Aorta (tissue), 5 donors: ENCODE data around the gene ADGRL1. TPM values are rescaled to one million over a fixed set of nuclear protein-coding genes. Genes with fewer than 3 reads are reported as not detected.
A peak's percentile ranks its signal among the peaks of the same experiment; 100 is the strongest.

Experiments
- ATAC-seq: fragments of 200-7000 bp; cut with Tn5 transposase; one replicate; pipeline ENCODE4 v1.9.1; 2022; ENCODE audit warnings: moderate library complexity; ENCODE audit not compliant: low FRiP score
- DNase-seq, 2 donors: peaks; one replicate each; pipeline ENCODE4 v3.0.0-alpha.2; 2020
- H3K27ac ChIP-seq, 2 donors: one replicate each; pipeline ENCODE4 v1.5.1; 2013; ENCODE audit warnings: low read length in 2 of 2, mild to moderate bottlenecking in 2 of 2, moderate library complexity in 2 of 2, control low read depth in 1 of 2, inconsistent platforms in 1 of 2, low read depth in 1 of 2
- H3K27me3 ChIP-seq, 2 donors: one replicate each; pipeline ENCODE4 v1.6.1; 2013; ENCODE audit warnings: control low read depth in 1 of 2, low read length in 1 of 2, mild to moderate bottlenecking in 1 of 2, moderate library complexity in 1 of 2; ENCODE audit not compliant: insufficient read depth in 2 of 2, control insufficient read depth in 1 of 2
- H3K36me3 ChIP-seq, 2 donors: one replicate each; pipeline ENCODE4 v1.6.1; 2013; ENCODE audit warnings: control low read depth in 1 of 2, low read length in 1 of 2, mild to moderate bottlenecking in 1 of 2; ENCODE audit not compliant: insufficient read depth in 2 of 2, control insufficient read depth in 1 of 2
- H3K4me1 ChIP-seq, 2 donors: one replicate each; pipeline ENCODE4 v1.6.1; 2013; ENCODE audit warnings: low read length in 2 of 2, control low read depth in 1 of 2, mild to moderate bottlenecking in 1 of 2, moderate library complexity in 1 of 2; ENCODE audit not compliant: insufficient read depth in 2 of 2, control insufficient read depth in 1 of 2
- H3K4me3 ChIP-seq, 2 donors: one replicate each; pipeline ENCODE4 v1.5.1; 2013; ENCODE audit warnings: low read length in 2 of 2, control low read depth in 1 of 2, mild to moderate bottlenecking in 1 of 2
- H3K9me3 ChIP-seq: one replicate; pipeline ENCODE4 v1.6.1; 2013; ENCODE audit warnings: mild to moderate bottlenecking, low read length; ENCODE audit not compliant: control insufficient read depth
- WGBS, 2 donors: extraction: QIAGEN DNeasy Blood & Tissue Kit; methylation state at CpG; one replicate each; pipeline ENCODE4 v1.1.7; 2013; 5-methylcytosine and 5-hydroxymethylcytosine counted together
- intact Hi-C, 2 donors: fragments of 100-400 bp; cut with DNase I; formaldehyde crosslinking; loops; one replicate each; pipeline versions ENCODE4 v1.14.2 to v1.15.0; 2022
- polyA plus RNA-seq, 2 donors: library from polyadenylated mRNA; stranded (reverse); fragments of 200-250 nt; gene quantifications; one replicate each; pipeline ENCODE4 v1.2.3, GENCODE V29; 2013
- total RNA-seq, 2 donors: library from RNA; stranded (reverse); fragmentation: NEBNext Ultra II Directional; extraction: Animal tissue kit (Norgen Biotek cat#: 25700); gene quantifications; one replicate each; pipeline ENCODE4 v1.2.1, GENCODE V29; 2021
- donor health status: healthy with polysubstance abuse.
- donor health status: Bipolar disorder and iron deficiency.
- donor health status: DM: no; HTN: no; CAD: no.
- donor health status: DM: no; HTN: no; CAD: no.
- donor health status: DM: yes; HTN: yes; CAD: no.

ADGRL1 gene
- total and polyA plus RNA-seq, 4 donors: 5.3 to 26.3 (median 8.7) TPM

GRCh38 chr19:14135985-14136508, 69.9 kb downstream of the ADGRL1 start:
- H3K27me3 ChIP-seq: no peaks in the 10 kb centered on the region
- H3K4me3 ChIP-seq: no peak overlapping the region
- H3K27ac ChIP-seq: peak overlapping the region in 1 of 2 donors; percentile 7
- WGBS, 2 donors: 0 to 1% methylated on average over 31 to 38 of the region's 38 CpGs
- H3K9me3 ChIP-seq: no peaks in the 10 kb centered on the region
- H3K36me3 ChIP-seq: no peaks in the 10 kb centered on the region
- intact Hi-C loops: loop anchor here (2.0 to 5.0 kb wide), 4 partner anchors 45 to 129 kb away; partner anchors contain the start of genes RFX1 (in 1 of the 2) and SAMD1 (in 1 of the 2)
- DNase-seq (no peak), ATAC-seq (peak; percentile 5)
- no peaks in the 10 kb centered on the region for H3K4me1 ChIP-seq

GRCh38 chr19:14135355-14135754, 70.6 kb downstream of the ADGRL1 start:
- no peak for ATAC-seq
- 38 to 46% methylated on average over 6 of the region's 6 CpGs for WGBS, 2 donors
- intact Hi-C loops: loop anchor here (5.0 kb wide), 2 partner anchors 53 to 58 kb away; no protein-coding TSS in a partner anchor
- Histone ChIP-seq H3K27me3 (no peaks in the 10 kb centered on the region), H3K27ac (no peak overlapping the region), H3K36me3 (no peaks in the 10 kb centered on the region), H3K9me3 (no peaks in the 10 kb centered on the region), H3K4me3 (no peak overlapping the region), H3K4me1 (no peaks in the 10 kb centered on the region)
- DNase-seq: no peak

GRCh38 chr19:14127929-14128509, 78.0 kb downstream of the ADGRL1 start:
- H3K27ac ChIP-seq: no peak overlapping the region
- 57 to 65% methylated on average over 4 of the region's 4 CpGs for WGBS, 2 donors
- H3K36me3 ChIP-seq: no peaks in the 10 kb centered on the region
- intact Hi-C loops: no loop called here
- ATAC-seq: peak; percentile 22
- no peaks in the 10 kb centered on the region for H3K27me3 ChIP-seq
- no peaks in the 10 kb centered on the region for H3K9me3 ChIP-seq
- no peak overlapping the region for H3K4me3 ChIP-seq
- DNase-seq: no peak
- no peaks in the 10 kb centered on the region for H3K4me1 ChIP-seq

DNA sequence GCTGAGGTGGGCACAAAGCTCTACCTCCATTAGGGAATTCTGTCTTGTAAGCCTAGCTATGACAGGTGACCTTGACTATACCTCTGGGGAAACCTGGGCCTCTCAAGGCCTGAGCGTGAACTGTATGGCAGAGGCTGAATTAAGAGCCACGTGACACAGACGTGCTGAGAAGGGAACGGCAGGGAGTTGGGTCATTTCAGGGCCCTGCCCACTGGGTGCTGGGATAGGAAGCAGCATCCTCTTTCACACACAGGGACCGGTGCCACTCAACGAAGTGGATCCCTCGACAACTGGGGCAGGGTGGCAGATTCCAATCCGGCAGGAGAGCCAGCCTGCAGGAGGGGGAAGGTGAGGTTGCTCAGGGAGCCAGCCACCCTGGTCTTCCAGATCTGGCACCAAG, 78.8 kb downstream of the ADGRL1 start:
- DNase-seq (peak in 1 of 2 donors; percentile 75), ATAC-seq (no peak)
- Histone ChIP-seq H3K4me3 (no peak overlapping the region), H3K4me1 (no peaks in the 10 kb centered on the region), H3K9me3 (no peaks in the 10 kb centered on the region), H3K27me3 (no peaks in the 10 kb centered on the region), H3K36me3 (no peaks in the 10 kb centered on the region), H3K27ac (no peak overlapping the region)
- intact Hi-C loops: no loop called here
- WGBS, 2 donors: 90% methylated on average over 8 of the region's 8 CpGs

DNA sequence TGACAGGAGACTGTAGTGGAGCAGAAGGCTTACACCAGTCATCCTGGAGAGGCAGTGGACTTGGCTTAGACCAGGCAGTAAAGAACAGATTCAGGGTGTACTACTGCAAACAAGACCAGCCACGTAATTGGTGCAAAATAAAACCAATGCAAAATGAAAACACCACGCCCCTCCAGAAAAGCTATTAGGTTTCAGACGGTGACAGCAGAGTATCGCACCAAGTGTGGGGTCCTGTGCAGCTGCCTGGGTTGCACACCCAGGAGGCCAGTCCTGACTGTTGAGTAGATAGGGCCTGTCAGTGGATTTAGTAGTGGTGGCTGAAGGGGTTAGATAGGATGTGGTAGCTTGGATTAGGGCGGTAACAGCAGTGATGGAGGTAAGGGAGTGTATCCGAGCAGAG, 83.0 kb downstream of the ADGRL1 start:
- 95 to 98% methylated on average over 6 of the region's 6 CpGs for WGBS, 2 donors
- intact Hi-C loops: no loop called here
- H3K36me3 ChIP-seq: no peaks in the 10 kb centered on the region
- H3K4me3 ChIP-seq: no peak overlapping the region
- no peaks in the 10 kb centered on the region for H3K4me1 ChIP-seq
- no peaks in the 10 kb centered on the region for H3K27me3 ChIP-seq
- no peaks in the 10 kb centered on the region for H3K9me3 ChIP-seq
- DNase-seq (no peak), ATAC-seq (no peak)
- no peak overlapping the region for H3K27ac ChIP-seq

- H3K4me3 ChIP-seq: no peak overlapping the region
- DNase-seq (no peak), ATAC-seq (no peak)
- H3K36me3 ChIP-seq: no peaks in the 10 kb centered on the region
- no peaks in the 10 kb centered on the region for H3K4me1 ChIP-seq
- H3K27me3 ChIP-seq: no peaks in the 10 kb centered on the region
- intact Hi-C loops: no loop called here
- peak overlapping the region in 1 of 2 donors; percentile 26 for H3K27ac ChIP-seq
- no peaks in the 10 kb centered on the region for H3K9me3 ChIP-seq
- WGBS, 2 donors: 92 to 97% methylated on average over 7 of the region's 7 CpGs
Measured at GRCh38 chr19:14120497-14120780, 85.5 kb downstream of the ADGRL1 start.

DNA sequence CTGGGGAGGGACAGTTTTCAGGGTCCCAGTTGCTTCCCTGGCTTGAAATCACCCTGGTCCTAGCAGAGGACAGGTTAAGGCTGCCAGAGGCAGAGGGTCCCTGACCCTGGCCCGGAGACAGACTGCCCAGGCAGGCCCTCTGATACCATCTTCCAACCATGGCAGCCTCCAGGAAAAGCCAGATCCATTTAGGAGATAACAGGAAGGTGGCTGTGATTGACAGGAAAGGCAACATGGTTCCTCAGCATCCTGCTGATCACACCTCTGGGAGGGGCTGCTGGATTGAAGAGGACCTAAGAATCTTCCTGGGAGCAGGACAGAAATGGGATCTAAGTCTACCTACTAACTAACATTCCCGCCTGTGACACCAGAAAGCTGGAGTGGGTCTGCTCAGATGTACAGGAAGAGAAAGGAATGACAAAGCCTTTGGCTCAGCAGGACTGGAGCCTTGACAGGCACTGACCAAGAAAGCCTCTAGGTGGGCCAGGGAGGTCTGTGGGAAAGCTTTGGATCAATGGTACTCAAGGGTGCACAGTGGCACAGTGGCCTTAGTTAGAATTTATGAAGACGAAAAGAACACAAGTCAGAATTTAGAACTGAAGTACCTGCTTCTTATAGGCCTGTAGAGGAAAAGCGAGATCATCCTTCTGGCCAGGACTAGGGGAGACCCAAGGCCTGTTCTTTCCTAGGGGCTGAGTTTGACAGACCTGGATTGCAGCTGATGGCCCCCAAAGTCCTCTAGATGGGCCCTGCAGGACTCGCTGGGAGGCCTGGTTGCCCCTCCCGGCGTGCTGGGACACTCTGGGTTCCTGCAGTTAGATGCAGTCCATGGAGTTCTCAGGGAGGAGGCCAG, 86.1 kb downstream of the ADGRL1 start:
- peak overlapping the region in 1 of 2 donors; percentile 26 for H3K27ac ChIP-seq
- 88 to 94% methylated on average over 7 of the region's 7 CpGs for WGBS, 2 donors
- intact Hi-C loops: loop anchor here (5.0 kb wide), 1 partner anchor 38 kb away; no protein-coding TSS in a partner anchor
- H3K4me3 ChIP-seq: no peak overlapping the region
- H3K36me3 ChIP-seq: no peaks in the 10 kb centered on the region
- H3K4me1 ChIP-seq: no peaks in the 10 kb centered on the region
- H3K27me3 ChIP-seq: no peaks in the 10 kb centered on the region
- ATAC-seq (no peak), DNase-seq (no peak)
- H3K9me3 ChIP-seq: no peaks in the 10 kb centered on the region

GRCh38 chr19:14119146-14119545, 86.8 kb downstream of the ADGRL1 start:
- Histone ChIP-seq H3K4me3 (no peak overlapping the region), H3K9me3 (no peaks in the 10 kb centered on the region), H3K27ac (peak overlapping the region; percentile 94 to 97), H3K27me3 (no peaks in the 10 kb centered on the region), H3K4me1 (no peaks in the 10 kb centered on the region), H3K36me3 (no peaks in the 10 kb centered on the region)
- WGBS, 2 donors: 73 to 78% methylated on average over 3 of the region's 3 CpGs
- ATAC-seq (no peak), DNase-seq (no peak)
- intact Hi-C loops: loop anchor here (5.0 kb wide), 1 partner anchor 37 kb away; no protein-coding TSS in a partner anchor
